HG03575 (cell line): Measurements from ENCODE around the gene HERC5.
"Not testable (repeated sequence)": the region's sequence is repeated elsewhere in the genome, so short reads cannot be mapped to it uniquely, and the experiment has no call there.

Experiments
- ATAC-seq: cut with Tn5 transposase; IDR thresholded peaks from one replicate; pipeline ENCODE4 v1.9.1; 2021; ENCODE audit not compliant: unreplicated experiment, insufficient number of reproducible peaks, low FRiP score; ENCODE audit errors: extremely low read depth

Gene HERC5

GRCh38 chr4:88446124-88446523 lies 10.8 kb upstream of the HERC5 start:
- ATAC-seq: no peak

GRCh38 chr4:88447371-88448095 lies 9.4 kb upstream of the HERC5 start:
- ATAC-seq: no peak

- ATAC-seq: not testable (repeated sequence)
These were observed 8.6 kb upstream of the HERC5 start for GRCh38 chr4:88448211-88448765.

GRCh38 chr4:88448889-88449288 lies 8.0 kb upstream of the HERC5 start:
- no peak for ATAC-seq

GRCh38 chr4:88449290-88449689 lies 7.6 kb upstream of the HERC5 start:
- ATAC-seq: no peak

GRCh38 chr4:88451205-88451604 lies 5.7 kb upstream of the HERC5 start:
- no peak for ATAC-seq

GRCh38 chr4:88452912-88453311 lies 4.0 kb upstream of the HERC5 start:
- ATAC-seq: no peak

GRCh38 chr4:88457307-88458103 lies 586 bp downstream of the HERC5 start:
- peak; percentile 6 for ATAC-seq

- no peak for ATAC-seq
These were observed 1.3 kb downstream of the HERC5 start for GRCh38 chr4:88458104-88458740.

GRCh38 chr4:88465653-88466192 lies 8.8 kb downstream of the HERC5 start:
- ATAC-seq: no peak

- ATAC-seq: no peak
These were observed 10.5 kb downstream of the HERC5 start for GRCh38 chr4:88467392-88467791.

- ATAC-seq: no peak
These were observed 20.4 kb downstream of the HERC5 start for GRCh38 chr4:88477229-88477860.

GRCh38 chr4:88478247-88478646 lies 21.3 kb downstream of the HERC5 start:
- ATAC-seq: no peak

GRCh38 chr4:88481537-88481936 lies 24.6 kb downstream of the HERC5 start:
- ATAC-seq: no peak

GRCh38 chr4:88489100-88489761 lies 32.3 kb downstream of the HERC5 start:
- no peak for ATAC-seq

- ATAC-seq: no peak
These were observed 41.0 kb downstream of the HERC5 start for GRCh38 chr4:88497859-88498409.

- no peak for ATAC-seq
These were observed 46.4 kb downstream of the HERC5 start for GRCh38 chr4:88503344-88503743.

GRCh38 chr4:88511236-88511635 lies 54.3 kb downstream of the HERC5 start:
- no peak for ATAC-seq
